SJSA1 (cell line): Measurements from ENCODE around the gene PIR. TPM values are rescaled to one million over a fixed set of nuclear protein-coding genes. Genes with fewer than 3 reads are reported as not detected.

Source experiments
- DNase-seq, 2 experiments: peaks; one replicate each; pipeline ENCODE4 v3.0.0-alpha.2; 2015 to 2020; ENCODE audit warnings: low spot score in 2 of 2, low read depth in 1 of 2
- H3K27ac ChIP-seq: fragments of 250-450 bp; sonication (Bioruptor Pico); 2 replicates; pipeline ENCODE4 v1.5.1; 2020; ENCODE audit warnings: mild to moderate bottlenecking, moderate library complexity
- H3K27me3 ChIP-seq: fragments of 250-450 bp; sonication (Bioruptor Pico); replicated peaks from 2 replicates; pipeline ENCODE4 v1.5.1; 2020; ENCODE audit warnings: mild to moderate bottlenecking, moderate library complexity
- H3K36me3 ChIP-seq: fragments of 250-450 bp; sonication (Bioruptor Pico); 2 replicates; pipeline ENCODE4 v1.5.1; 2020; ENCODE audit warnings: mild to moderate bottlenecking
- H3K4me1 ChIP-seq: fragments of 250-450 bp; sonication (Bioruptor Pico); replicated peaks from 2 replicates; pipeline ENCODE4 v1.6.1; 2021; ENCODE audit warnings: mild to moderate bottlenecking
- H3K4me3 ChIP-seq: fragments of 250-450 bp; sonication (Bioruptor Pico); 2 replicates; pipeline ENCODE4 v1.5.1; 2020; ENCODE audit warnings: mild to moderate bottlenecking
- H3K9me3 ChIP-seq: fragments of 250-450 bp; sonication (Bioruptor Pico); replicated peaks from 2 replicates; pipeline ENCODE4 v1.5.1; 2020; ENCODE audit warnings: mild to moderate bottlenecking
- total RNA-seq: library from RNA; depleted of rRNA; stranded (reverse); fragments of >200 nt; shearing (Covaris generic); gene quantifications from 2 replicates; pipeline ENCODE4 v1.2.3, GENCODE V29; 2014

The PIR gene
- total RNA-seq, 1 experiment from 2014 or later, result 49.0 TPM

GRCh38 chrX:15469613-15470012 is 23.5 kb downstream of the PIR start:
- Histone ChIP-seq H3K9me3 (no peaks in the 10 kb centered on the region), H3K36me3 (no peaks in the 10 kb centered on the region), H3K27me3 (no peaks in the 10 kb centered on the region), H3K4me3 (no peak overlapping the region), H3K4me1 (0 out of 2 replicates have a peak, but pooled peaks cover 1% of the 10 kb centered on the region), H3K27ac (no peak overlapping the region)
- no peak for DNase-seq

GRCh38 chrX:15468036-15468435 is 25.1 kb downstream of the PIR start:
- peak in 1 of 2 experiments; percentile 4 for DNase-seq
- H3K27me3 ChIP-seq, result no peaks in the 10 kb centered on the region
- no peaks in the 10 kb centered on the region for H3K9me3 ChIP-seq
- no peak overlapping the region for H3K27ac ChIP-seq
- H3K36me3 ChIP-seq, result no peaks in the 10 kb centered on the region
- H3K4me1 ChIP-seq, result no peaks in the 10 kb centered on the region
- H3K4me3 ChIP-seq, result no peak overlapping the region

GRCh38 chrX:15465896-15466651 is 27.1 kb downstream of the PIR start:
- Histone ChIP-seq H3K36me3 (no peaks in the 10 kb centered on the region), H3K27ac (no peak overlapping the region), H3K4me3 (no peak overlapping the region), H3K4me1 (no peaks in the 10 kb centered on the region), H3K27me3 (no peaks in the 10 kb centered on the region), H3K9me3 (no peaks in the 10 kb centered on the region)
- no peak for DNase-seq

- no peak overlapping the region for H3K27ac ChIP-seq
- H3K36me3 ChIP-seq, result no peaks in the 10 kb centered on the region
- no peak for DNase-seq
- H3K9me3 ChIP-seq, result no peaks in the 10 kb centered on the region
- H3K27me3 ChIP-seq, result no peaks in the 10 kb centered on the region
- no peaks in the 10 kb centered on the region for H3K4me1 ChIP-seq
- H3K4me3 ChIP-seq, result no peak overlapping the region
Observed at GRCh38 chrX:15465347-15465746, 27.8 kb downstream of the PIR start.

GRCh38 chrX:15464704-15465103 is 28.4 kb downstream of the PIR start:
- Histone ChIP-seq H3K27me3 (no peaks in the 10 kb centered on the region), H3K9me3 (no peaks in the 10 kb centered on the region), H3K27ac (no peak overlapping the region), H3K36me3 (no peaks in the 10 kb centered on the region), H3K4me1 (no peaks in the 10 kb centered on the region), H3K4me3 (no peak overlapping the region)
- DNase-seq, result no peak

GRCh38 chrX:15451913-15452312 is 41.2 kb downstream of the PIR start:
- no peak for DNase-seq
- no peak overlapping the region for H3K27ac ChIP-seq
- peaks cover 16% of the 10 kb centered on the region for H3K4me1 ChIP-seq

GRCh38 chrX:15448010-15448639 is 45.0 kb downstream of the PIR start:
- H3K4me1 ChIP-seq, result peaks cover 16% of the 10 kb centered on the region
- peak; percentile 72 to 73 for DNase-seq
- no peak overlapping the region for H3K27ac ChIP-seq
- no peaks in the 10 kb centered on the region for H3K9me3 ChIP-seq
- no peaks in the 10 kb centered on the region for H3K27me3 ChIP-seq
- no peak overlapping the region for H3K4me3 ChIP-seq
- no peaks in the 10 kb centered on the region for H3K36me3 ChIP-seq

More at GRCh38 chrX:15451913-15452312, 41.2 kb downstream of the PIR start:
- Histone ChIP-seq H3K4me3 (no peak overlapping the region), H3K9me3 (no peaks in the 10 kb centered on the region), H3K27me3 (no peaks in the 10 kb centered on the region), H3K36me3 (no peaks in the 10 kb centered on the region; the same call in 1 of the 2 replicates)

- no peaks in the 10 kb centered on the region for H3K4me1 ChIP-seq
- no peaks in the 10 kb centered on the region for H3K36me3 ChIP-seq
- H3K9me3 ChIP-seq, result no peaks in the 10 kb centered on the region
- no peak overlapping the region for H3K27ac ChIP-seq
- no peak for DNase-seq
- no peaks in the 10 kb centered on the region for H3K27me3 ChIP-seq
- H3K4me3 ChIP-seq, result no peak overlapping the region
Observed at GRCh38 chrX:15441464-15441863, 51.7 kb downstream of the PIR start.

- no peaks in the 10 kb centered on the region for H3K9me3 ChIP-seq
- no peak for DNase-seq
- no peaks in the 10 kb centered on the region for H3K36me3 ChIP-seq
- H3K27me3 ChIP-seq, result no peaks in the 10 kb centered on the region
- no peak overlapping the region for H3K4me3 ChIP-seq
- H3K4me1 ChIP-seq, result no peaks in the 10 kb centered on the region
- H3K27ac ChIP-seq, result no peak overlapping the region
Observed at GRCh38 chrX:15438332-15438731, 54.8 kb downstream of the PIR start.

- DNase-seq, result no peak
- Histone ChIP-seq H3K4me1 (no peaks in the 10 kb centered on the region), H3K36me3 (no peaks in the 10 kb centered on the region), H3K4me3 (no peak overlapping the region), H3K9me3 (no peaks in the 10 kb centered on the region), H3K27me3 (no peaks in the 10 kb centered on the region), H3K27ac (no peak overlapping the region)
Observed at GRCh38 chrX:15437724-15438123, 55.4 kb downstream of the PIR start.

GRCh38 chrX:15435836-15436619 is 57.1 kb downstream of the PIR start:
- no peak for DNase-seq
- Histone ChIP-seq H3K4me3 (no peak overlapping the region), H3K27ac (no peak overlapping the region), H3K27me3 (no peaks in the 10 kb centered on the region), H3K9me3 (no peaks in the 10 kb centered on the region), H3K36me3 (no peaks in the 10 kb centered on the region), H3K4me1 (no peaks in the 10 kb centered on the region)

GRCh38 chrX:15434205-15434604 is 58.9 kb downstream of the PIR start:
- no peaks in the 10 kb centered on the region for H3K9me3 ChIP-seq
- H3K4me3 ChIP-seq, result no peak overlapping the region
- H3K36me3 ChIP-seq, result no peaks in the 10 kb centered on the region
- DNase-seq, result no peak
- H3K4me1 ChIP-seq, result no peaks in the 10 kb centered on the region
- H3K27me3 ChIP-seq, result no peaks in the 10 kb centered on the region
- H3K27ac ChIP-seq, result no peak overlapping the region

- H3K9me3 ChIP-seq, result no peaks in the 10 kb centered on the region
- no peak overlapping the region for H3K4me3 ChIP-seq
- H3K27me3 ChIP-seq, result no peaks in the 10 kb centered on the region
- no peaks in the 10 kb centered on the region for H3K4me1 ChIP-seq
- no peak overlapping the region for H3K27ac ChIP-seq
- DNase-seq, result no peak
- no peaks in the 10 kb centered on the region for H3K36me3 ChIP-seq
Observed at GRCh38 chrX:15430584-15430983, 62.5 kb downstream of the PIR start.

GRCh38 chrX:15430076-15430475 is 63.1 kb downstream of the PIR start:
- DNase-seq, result no peak
- Histone ChIP-seq H3K36me3 (no peaks in the 10 kb centered on the region), H3K27me3 (no peaks in the 10 kb centered on the region), H3K9me3 (no peaks in the 10 kb centered on the region), H3K4me3 (no peak overlapping the region), H3K27ac (no peak overlapping the region), H3K4me1 (no peaks in the 10 kb centered on the region)
